ENCODE results near the gene EDNRB. TPM values are rescaled to one million over a fixed set of nuclear protein-coding genes. Genes with fewer than 3 reads are reported as not detected.
"Not testable (repeated sequence)": the region's sequence is repeated elsewhere in the genome, so short reads cannot be mapped to it uniquely, and the experiment has no call there.

The EDNRB gene
- total RNA-seq, 1 experiment from 2014 or later, result 0.13 TPM

DNA sequence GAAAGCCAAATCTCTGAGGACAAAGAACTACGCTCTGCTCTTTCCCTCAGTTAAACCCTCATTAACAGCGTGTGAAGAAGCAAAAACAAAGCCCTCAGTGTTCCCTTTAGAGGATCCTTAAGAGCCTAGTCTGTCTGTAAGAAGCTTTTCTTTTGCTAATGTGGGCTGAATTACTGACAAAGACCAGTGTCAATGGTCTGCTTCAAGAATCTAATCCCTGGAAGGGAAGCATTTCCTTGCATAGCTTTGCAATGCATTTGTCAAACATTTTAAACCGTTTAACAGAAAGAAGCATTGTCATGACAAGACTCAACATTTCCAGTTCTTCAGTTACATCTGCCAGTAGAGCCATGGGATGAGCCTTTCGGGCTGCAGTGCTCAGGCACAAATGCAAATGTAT lies 64.9 kb downstream of the EDNRB start:
- POLR2A ChIA-PET (ENCODE audit: low non-redundant PET), result no interaction called here
- Histone ChIP-seq H3K27me3 (replicated peaks; ENCODE audit: insufficient read depth, low read depth, low read length, poor library complexity) (no peaks in the 10 kb centered on the region), H3K9me3 (ENCODE audit: low read depth, low read length, poor library complexity, severe bottlenecking) (peaks cover 5% of the 10 kb centered on the region), H3K27ac (ENCODE audit: low read depth, low read length, poor library complexity, severe bottlenecking) (peak overlapping the region; percentile 21), H3K36me3 (ENCODE audit: insufficient read depth, low read length, poor library complexity, severe bottlenecking) (no peaks in the 10 kb centered on the region), H3K4me3 (ENCODE audit: low read depth, low read length, poor library complexity, severe bottlenecking) (no peak overlapping the region), H3K4me1 (ENCODE audit: insufficient read depth, low read length, poor library complexity, severe bottlenecking) (peaks cover 12% of the 10 kb centered on the region)
- DNase-seq (ENCODE audit: low spot score), result peak; percentile 67
- intact Hi-C loops (cut with micrococcal nuclease; ENCODE audit: unreplicated experiment), result no loop called here
- CTCF ChIA-PET, result no interaction called here
- no TSS peak for BruUV-seq (replicated peaks)
- TF ChIP-seq EZH2 (IDR thresholded peaks at IDR 0.05; ENCODE audit: borderline replicate concordance, low read depth, low read length, poor library complexity, severe bottlenecking), result no peak
- TF ChIP-seq, protein P1, sequence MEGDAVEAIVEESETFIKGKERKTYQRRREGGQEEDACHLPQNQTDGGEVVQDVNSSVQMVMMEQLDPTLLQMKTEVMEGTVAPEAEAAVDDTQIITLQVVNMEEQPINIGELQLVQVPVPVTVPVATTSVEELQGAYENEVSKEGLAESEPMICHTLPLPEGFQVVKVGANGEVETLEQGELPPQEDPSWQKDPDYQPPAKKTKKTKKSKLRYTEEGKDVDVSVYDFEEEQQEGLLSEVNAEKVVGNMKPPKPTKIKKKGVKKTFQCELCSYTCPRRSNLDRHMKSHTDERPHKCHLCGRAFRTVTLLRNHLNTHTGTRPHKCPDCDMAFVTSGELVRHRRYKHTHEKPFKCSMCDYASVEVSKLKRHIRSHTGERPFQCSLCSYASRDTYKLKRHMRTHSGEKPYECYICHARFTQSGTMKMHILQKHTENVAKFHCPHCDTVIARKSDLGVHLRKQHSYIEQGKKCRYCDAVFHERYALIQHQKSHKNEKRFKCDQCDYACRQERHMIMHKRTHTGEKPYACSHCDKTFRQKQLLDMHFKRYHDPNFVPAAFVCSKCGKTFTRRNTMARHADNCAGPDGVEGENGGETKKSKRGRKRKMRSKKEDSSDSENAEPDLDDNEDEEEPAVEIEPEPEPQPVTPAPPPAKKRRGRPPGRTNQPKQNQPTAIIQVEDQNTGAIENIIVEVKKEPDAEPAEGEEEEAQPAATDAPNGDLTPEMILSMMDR (conservative IDR thresholded peaks at IDR 0.05; ENCODE audit: low read depth, low read length), result no peak

DNA sequence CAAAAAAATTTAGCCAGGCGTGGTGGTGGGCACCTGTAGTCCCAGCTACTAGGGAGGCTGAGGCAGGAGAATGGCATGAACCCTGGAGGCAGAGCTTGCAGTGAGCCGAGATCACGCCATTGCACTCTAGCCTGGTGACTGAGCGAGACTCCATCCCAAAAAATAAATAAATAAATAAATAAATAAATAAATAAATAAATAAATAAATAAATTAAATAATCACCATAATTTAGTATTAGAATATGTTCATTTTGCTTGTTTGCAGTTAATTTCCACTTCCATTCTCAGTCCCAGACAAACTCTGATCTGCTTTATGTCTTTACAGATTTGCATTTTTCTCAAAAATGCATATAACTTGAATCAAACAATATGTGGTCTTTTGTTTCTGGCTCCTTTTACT lies 70.6 kb downstream of the EDNRB start:
- CTCF ChIA-PET; H3K9me3 ChIP-seq (ENCODE audit: low read depth, low read length, poor library complexity, severe bottlenecking); H3K4me3 ChIP-seq (ENCODE audit: low read depth, low read length, poor library complexity, severe bottlenecking); POLR2A ChIA-PET (ENCODE audit: low non-redundant PET); H3K4me1 ChIP-seq (ENCODE audit: insufficient read depth, low read length, poor library complexity, severe bottlenecking); H3K27me3 ChIP-seq (replicated peaks; ENCODE audit: insufficient read depth, low read depth, low read length, poor library complexity); DNase-seq (ENCODE audit: low spot score); H3K27ac ChIP-seq (ENCODE audit: low read depth, low read length, poor library complexity, severe bottlenecking); intact Hi-C loops (cut with micrococcal nuclease; ENCODE audit: unreplicated experiment); BruUV-seq (replicated peaks); H3K36me3 ChIP-seq (ENCODE audit: insufficient read depth, low read length, poor library complexity, severe bottlenecking): not testable (repeated sequence)

DNA sequence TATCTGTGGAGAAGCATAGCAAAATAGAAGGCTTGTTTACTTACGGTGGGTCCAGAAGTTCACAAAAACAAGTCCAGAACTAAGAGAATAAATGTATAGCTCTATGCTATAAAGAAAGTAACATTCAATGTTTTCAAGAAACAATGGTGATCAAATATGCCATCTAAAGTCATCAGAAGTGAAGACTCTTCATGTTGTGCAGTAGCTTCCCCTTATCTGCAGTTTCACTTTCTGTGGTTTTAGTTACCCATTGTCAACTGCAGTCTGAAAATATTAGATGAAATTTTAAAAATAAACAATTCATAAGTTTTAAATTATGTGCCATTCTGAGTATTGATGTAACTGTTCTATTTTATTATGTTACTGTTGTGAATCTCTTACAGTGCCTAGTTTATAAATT lies 72.5 kb downstream of the EDNRB start:
- intact Hi-C loops (cut with micrococcal nuclease; ENCODE audit: unreplicated experiment), result no loop called here
- Histone ChIP-seq H3K4me3 (ENCODE audit: low read depth, low read length, poor library complexity, severe bottlenecking) (no peak overlapping the region), H3K9me3 (ENCODE audit: low read depth, low read length, poor library complexity, severe bottlenecking) (peaks cover 8% of the 10 kb centered on the region), H3K27me3 (replicated peaks; ENCODE audit: insufficient read depth, low read depth, low read length, poor library complexity) (no peaks in the 10 kb centered on the region), H3K27ac (ENCODE audit: low read depth, low read length, poor library complexity, severe bottlenecking) (no peak overlapping the region), H3K36me3 (ENCODE audit: insufficient read depth, low read length, poor library complexity, severe bottlenecking) (no peaks in the 10 kb centered on the region), H3K4me1 (ENCODE audit: insufficient read depth, low read length, poor library complexity, severe bottlenecking) (no peaks in the 10 kb centered on the region)
- no TSS peak for BruUV-seq (replicated peaks)
- DNase-seq (ENCODE audit: low spot score), result no peak
- ChIA-PET CTCF (no interaction called here), POLR2A (ENCODE audit: low non-redundant PET) (no interaction called here)
- no peak for TF ChIP-seq EZH2 (IDR thresholded peaks at IDR 0.05; ENCODE audit: borderline replicate concordance, low read depth, low read length, poor library complexity, severe bottlenecking)
- TF ChIP-seq, protein P1 (conservative IDR thresholded peaks at IDR 0.05; ENCODE audit: low read depth, low read length), result no peak

Other genes with a start within 250 kb of the EDNRB start
- 267 and 314 TPM in 2 replicates for gene SLAIN1, start 221.1 kb downstream of the EDNRB start, total RNA-seq (2021)

Measured in A673 (cell line).